Caco-2 (cell line): Measurements from ENCODE around the gene ADGRV1. TPM values are rescaled to one million over a fixed set of nuclear protein-coding genes. Genes with fewer than 3 reads are reported as not detected.

ENCODE experiments used
- BruUV-seq: library from RNA; stranded (reverse); fragments of 400-500 nt; replicated peaks from 2 replicates; lab custom pipeline; 2021; lab: Mats Ljungman, UMichigan
- CTCF ChIA-PET: fragments of 300-600 bp; sonication (Branson Sonifier 250); formaldehyde crosslinking; loops from one replicate; lab custom pipeline; 2022; ENCODE audit warnings: antibody characterized with exemption; lab: Charles Lee
- POLR2A ChIA-PET: fragments of 300-600 bp; sonication (Branson Sonifier 250); formaldehyde crosslinking; loops from one replicate; lab custom pipeline; 2022; ENCODE audit warnings: antibody characterized with exemption; lab: Charles Lee
- DNase-seq, 2 experiments: peaks; one replicate each; pipeline versions ENCODE4 v3.0.0 to v3.0.0-alpha.2; 2020 to 2022
- H3K27me3 ChIP-seq: replicated peaks from 2 replicates; pipeline ENCODE4 v1.6.0; 2011; ENCODE audit warnings: low read length; ENCODE audit not compliant: control insufficient read depth, insufficient read depth
- H3K36me3 ChIP-seq: 2 replicates; pipeline ENCODE4 v1.5.1; 2011; ENCODE audit warnings: low read length; ENCODE audit not compliant: control insufficient read depth, insufficient read depth
- H3K4me1 ChIP-seq: fragments of 250-450 bp; sonication (Bioruptor Pico); 2 replicates; pipeline ENCODE4 v1.5.1; 2020; ENCODE audit warnings: mild to moderate bottlenecking
- H3K4me3 ChIP-seq: 2 replicates; pipeline ENCODE4 v1.5.1; 2011; ENCODE audit warnings: low read depth, mild to moderate bottlenecking, control low read depth, low read length
- H3K9me3 ChIP-seq: fragments of 250-450 bp; sonication (Bioruptor Pico); 2 replicates; pipeline ENCODE4 v1.5.1; 2020; ENCODE audit warnings: mild to moderate bottlenecking, moderate library complexity
- H3K27ac Mint-ChIP-seq: one replicate; pipeline ENCODE4 v1.8.0; 2022; ENCODE audit warnings: mixed read lengths; ENCODE audit not compliant: unreplicated experiment
- H3K27me3 Mint-ChIP-seq: one replicate; pipeline ENCODE4 v1.8.0; 2022; ENCODE audit warnings: mixed read lengths; ENCODE audit not compliant: insufficient read depth, unreplicated experiment
- H3K36me3 Mint-ChIP-seq: one replicate; pipeline ENCODE4 v1.8.0; 2022; ENCODE audit warnings: mild to moderate bottlenecking, mixed read lengths; ENCODE audit not compliant: insufficient read depth, unreplicated experiment
- H3K4me1 Mint-ChIP-seq: one replicate; pipeline ENCODE4 v1.8.0; 2022; ENCODE audit warnings: low read depth, mixed read lengths; ENCODE audit not compliant: unreplicated experiment
- H3K4me3 Mint-ChIP-seq: one replicate; pipeline ENCODE4 v1.8.0; 2022; ENCODE audit warnings: mild to moderate bottlenecking, moderate library complexity, mixed read lengths; ENCODE audit not compliant: unreplicated experiment
- H3K9me3 Mint-ChIP-seq: one replicate; pipeline ENCODE4 v1.8.0; 2022; ENCODE audit warnings: mixed read lengths; ENCODE audit not compliant: unreplicated experiment
- CTCF ChIP-seq, 2 experiments: fragments of 200-600 bp in 1 of 2; IDR thresholded peaks; 1 replicate in 1 of 2; 2 replicates in 1 of 2; pipeline versions ENCODE4 v1.5.1 to v1.8.0; 2011 to 2022; ENCODE audit warnings: antibody characterized with exemption in 1 of 2, control low read depth in 1 of 2, inconsistent platforms in 1 of 2, low read depth in 1 of 2, low read length in 1 of 2, mild to moderate bottlenecking in 1 of 2, moderate library complexity in 1 of 2; ENCODE audit not compliant: insufficient read depth in 1 of 2, severe bottlenecking in 1 of 2, unreplicated experiment in 1 of 2
- intact Hi-C: fragments of 100-400 bp; cut with micrococcal nuclease; formaldehyde crosslinking; loops from one replicate; pipeline ENCODE4 v1.10.0; 2022; ENCODE audit not compliant: unreplicated experiment
- total RNA-seq: library from RNA; stranded (reverse); gene quantifications from 2 replicates; pipeline ENCODE4 v1.2.3, GENCODE V29; 2022

ADGRV1 gene
- total RNA-seq, 1 experiment from 2014 or later = 23.2 TPM

- Histone ChIP-seq H3K36me3 (no peaks in the 10 kb centered on the region), H3K27me3 (no peaks in the 10 kb centered on the region), H3K9me3 (no peaks in the 10 kb centered on the region), H3K4me1 (peaks cover 20% of the 10 kb centered on the region), H3K4me3 (no peak overlapping the region)
- Mint-ChIP-seq H3K9me3 (no peaks in the 10 kb centered on the region), H3K27ac (no peak overlapping the region), H3K27me3 (no peaks in the 10 kb centered on the region), H3K4me3 (no peak overlapping the region), H3K36me3 (no peaks in the 10 kb centered on the region), H3K4me1 (peaks cover 20% of the 10 kb centered on the region)
- DNase-seq = no peak
- ChIA-PET CTCF (no interaction called here), POLR2A (no interaction called here)
- intact Hi-C loops = no loop called here
- TF ChIP-seq CTCF (IDR thresholded peaks at IDR 0.05; ENCODE audit: insufficient read depth in 1 of 2, low read depth in 1 of 2, low read length in 1 of 2, severe bottlenecking in 1 of 2, unreplicated experiment in 1 of 2) = no peak
- no TSS peak for BruUV-seq
Observed at GRCh38 chr5:90873033-90873517, 314.5 kb downstream of the ADGRV1 start.

DNA sequence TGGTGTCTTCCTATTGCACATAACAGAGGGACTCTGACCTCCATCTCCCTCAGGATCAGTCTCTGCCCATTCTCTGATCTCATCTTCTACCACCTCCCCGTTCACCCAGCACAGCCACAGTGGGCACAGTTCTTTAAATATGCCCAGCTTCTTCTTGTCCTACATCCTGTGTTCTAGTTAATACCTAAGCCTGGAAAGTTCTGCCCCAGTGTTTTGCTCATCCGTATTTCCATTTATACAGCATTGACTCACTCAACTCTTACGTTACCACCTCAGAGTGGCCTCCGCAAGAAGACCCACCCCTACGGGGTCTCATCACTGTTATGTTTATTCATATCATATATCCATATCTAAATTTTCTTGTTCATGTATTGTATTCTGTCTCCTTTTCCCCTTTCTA, 315.5 kb downstream of the ADGRV1 start:
- no peak for DNase-seq
- Mint-ChIP-seq H3K4me1 (peaks cover 15% of the 10 kb centered on the region), H3K36me3 (no peaks in the 10 kb centered on the region), H3K4me3 (no peak overlapping the region), H3K9me3 (no peaks in the 10 kb centered on the region), H3K27me3 (no peaks in the 10 kb centered on the region), H3K27ac (no peak overlapping the region)
- Histone ChIP-seq H3K4me3 (no peak overlapping the region), H3K9me3 (no peaks in the 10 kb centered on the region), H3K4me1 (peaks cover 16% of the 10 kb centered on the region), H3K27me3 (no peaks in the 10 kb centered on the region), H3K36me3 (no peaks in the 10 kb centered on the region)
- ChIA-PET POLR2A (no interaction called here), CTCF (no interaction called here)
- intact Hi-C loops = no loop called here
- no peak for TF ChIP-seq CTCF (IDR thresholded peaks at IDR 0.05; ENCODE audit: insufficient read depth in 1 of 2, low read depth in 1 of 2, low read length in 1 of 2, severe bottlenecking in 1 of 2, unreplicated experiment in 1 of 2)
- no TSS peak for BruUV-seq

GRCh38 chr5:90875456-90875855, 316.9 kb downstream of the ADGRV1 start:
- Histone ChIP-seq H3K27me3 (no peaks in the 10 kb centered on the region), H3K4me1 (peaks cover 12% of the 10 kb centered on the region), H3K36me3 (no peaks in the 10 kb centered on the region), H3K9me3 (no peaks in the 10 kb centered on the region), H3K4me3 (no peak overlapping the region)
- DNase-seq = no peak
- BruUV-seq = no TSS peak
- H3K9me3 Mint-ChIP-seq = no peaks in the 10 kb centered on the region
- POLR2A ChIA-PET = no interaction called here
- CTCF ChIA-PET = no interaction called here
- H3K36me3 Mint-ChIP-seq = no peaks in the 10 kb centered on the region
- H3K27me3 Mint-ChIP-seq = no peaks in the 10 kb centered on the region
- no peak for TF ChIP-seq CTCF (IDR thresholded peaks at IDR 0.05; ENCODE audit: insufficient read depth in 1 of 2, low read depth in 1 of 2, low read length in 1 of 2, severe bottlenecking in 1 of 2, unreplicated experiment in 1 of 2)
- H3K4me3 Mint-ChIP-seq = no peak overlapping the region
- no peak overlapping the region for H3K27ac Mint-ChIP-seq
- peaks cover 13% of the 10 kb centered on the region for H3K4me1 Mint-ChIP-seq
- intact Hi-C loops = no loop called here
